Panc1 (cell line): ENCODE measurements around the gene FLYWCH2. TPM values are rescaled to one million over a fixed set of nuclear protein-coding genes. Genes with fewer than 3 reads are reported as not detected.

ENCODE experiments used
- ATAC-seq: fragments of 200-7000 bp; cut with Tn5 transposase; 2 replicates; pipeline ENCODE4 v1.9.1; 2020; ENCODE audit warnings: mild to moderate bottlenecking, moderate library complexity
- BruUV-seq: library from RNA; stranded (reverse); fragments of 400-500 nt; replicated peaks from 2 replicates; lab custom pipeline; 2021; lab: Mats Ljungman, UMichigan
- CTCF ChIA-PET: fragments of 300-600 bp; sonication (Branson Sonifier 250); formaldehyde crosslinking; loops from one replicate; lab custom pipeline; 2022; ENCODE audit warnings: antibody characterized with exemption; lab: Charles Lee
- POLR2A ChIA-PET: fragments of 300-600 bp; sonication (Branson Sonifier 250); formaldehyde crosslinking; loops from one replicate; lab custom pipeline; 2022; ENCODE audit warnings: antibody characterized with exemption; lab: Charles Lee
- DNase-seq: peaks from one replicate; pipeline ENCODE4 v3.0.0-alpha.2; 2010; ENCODE audit warnings: low read depth, low spot score
- H3K27ac ChIP-seq: 2 replicates; pipeline ENCODE4 v1.5.1; 2011; ENCODE audit warnings: mild to moderate bottlenecking, low read length, inconsistent platforms
- H3K27me3 ChIP-seq: fragments of 200-500 bp; sonication (Bioruptor generic); 2 replicates; pipeline ENCODE4 v1.6.0; 2014; ENCODE audit warnings: low read length, inconsistent platforms; ENCODE audit not compliant: control insufficient read depth, insufficient read depth
- H3K36me3 ChIP-seq: fragments of 200-500 bp; sonication (Bioruptor generic); 2 replicates; pipeline ENCODE4 v1.5.1; 2014; ENCODE audit warnings: inconsistent platforms, mild to moderate bottlenecking, low read length, moderate library complexity; ENCODE audit not compliant: control insufficient read depth, insufficient read depth
- H3K4me1 ChIP-seq: 2 replicates; pipeline ENCODE4 v1.5.1; 2011; ENCODE audit warnings: inconsistent platforms, mild to moderate bottlenecking, low read length, moderate library complexity; ENCODE audit not compliant: control insufficient read depth, insufficient read depth
- H3K4me3 ChIP-seq, 2 experiments: 2 replicates each; pipeline ENCODE4 v1.5.1; 2011 to 2012; ENCODE audit warnings: low read depth in 2 of 2, low read length in 2 of 2, mild to moderate bottlenecking in 2 of 2, inconsistent platforms in 1 of 2, moderate library complexity in 1 of 2
- H3K9me3 ChIP-seq: fragments of 200-500 bp; sonication (Bioruptor generic); 2 replicates; pipeline ENCODE4 v1.5.1; 2014; ENCODE audit warnings: low read depth, mild to moderate bottlenecking, inconsistent platforms, low read length, moderate library complexity; ENCODE audit not compliant: control insufficient read depth, insufficient read depth
- CTCF ChIP-seq: fragments of 450-650 bp; IDR thresholded peaks from 2 replicates; pipeline ENCODE4 v1.5.1; 2017; ENCODE audit warnings: mild to moderate bottlenecking
- POLR2AphosphoS5 ChIP-seq: IDR thresholded peaks from 2 replicates; pipeline ENCODE4 v1.6.1; 2012; ENCODE audit warnings: mild to moderate bottlenecking, low read depth, low read length, moderate library complexity
- REST ChIP-seq, 2 experiments: IDR thresholded peaks; 2 replicates each; pipeline ENCODE4 v1.6.1; 2011 to 2012; ENCODE audit warnings: low read depth in 2 of 2, control low read depth in 1 of 2, low read length in 1 of 2, mild to moderate bottlenecking in 1 of 2, moderate library complexity in 1 of 2; ENCODE audit not compliant: insufficient read depth in 1 of 2
- SIN3A ChIP-seq: IDR thresholded peaks from 2 replicates; pipeline ENCODE4 v1.6.1; 2012; ENCODE audit warnings: low read depth, mild to moderate bottlenecking, low read length, moderate library complexity, borderline replicate concordance; ENCODE audit not compliant: insufficient read depth
- TCF7L2 ChIP-seq: IDR thresholded peaks from 2 replicates; pipeline ENCODE4 v1.6.1; 2011; ENCODE audit warnings: mild to moderate bottlenecking, low read depth, low read length, inconsistent platforms
- in situ Hi-C: cut with HindIII; loops from 2 replicates; pipeline ENCODE4 v1.10.0; 2016; ENCODE audit warnings: low sequenced_read_pairs, low pct_unique_long_range_greater_than_20kb
- intact Hi-C: fragments of 100-400 bp; cut with micrococcal nuclease; formaldehyde crosslinking; loops from one replicate; pipeline ENCODE4 v1.10.0; 2022; ENCODE audit not compliant: unreplicated experiment
- total RNA-seq: library from RNA; stranded (reverse); gene quantifications from one replicate; pipeline ENCODE4 v1.2.1, GENCODE V29; 2021; ENCODE audit not compliant: unreplicated experiment

Gene FLYWCH2
- total RNA-seq, 1 experiment from 2014 or later = 77.3 TPM

- ATAC-seq = no peak
- no peaks in the 10 kb centered on the region for H3K9me3 ChIP-seq
- no TSS peak for BruUV-seq
- POLR2A ChIA-PET = no interaction called here
- DNase-seq = no peak
- no peaks in the 10 kb centered on the region for H3K36me3 ChIP-seq
- in situ Hi-C loops (no loop called here), intact Hi-C loops (loop anchor here (5.0 kb wide), 1 partner anchor 63 kb away; no protein-coding TSS in a partner anchor)
- H3K27me3 ChIP-seq = no peaks in the 10 kb centered on the region
- TF ChIP-seq TCF7L2 = no peak
- no peak for TF ChIP-seq POLR2AphosphoS5
- H3K4me3 ChIP-seq = no peak overlapping the region
- H3K27ac ChIP-seq = peak overlapping the region; percentile 79
- H3K4me1 ChIP-seq = peaks cover 48% of the 10 kb centered on the region
- CTCF ChIA-PET = no interaction called here
These were observed 48.0 kb upstream of the FLYWCH2 start for GRCh38 chr16:2834968-2835367.

- DNase-seq (peak; percentile 99), ATAC-seq (peak; percentile 89)
- peaks cover 41% of the 10 kb centered on the region for H3K4me1 ChIP-seq
- ChIA-PET POLR2A (interaction anchor here (0.6 to 0.7 kb wide), 2 partner anchors 58 to 153 kb away, joined by 5 to 7 read pairs; partner anchors contain the start of gene KCTD5), CTCF (no interaction called here)
- intact Hi-C loops = loop anchor here (5.0 kb wide), 1 partner anchor 64 kb away; no protein-coding TSS in a partner anchor
- peak; percentile 93 for TF ChIP-seq POLR2AphosphoS5
- no peak for TF ChIP-seq CTCF
- TF ChIP-seq TCF7L2 = peak; percentile 86; the same call in 1 of the 2 replicates
- 0 out of 4 replicates have a peak, but pooled peaks of 1 of the 2 experiments have one; percentile 51 for TF ChIP-seq REST (IDR thresholded peaks at IDR 0.05; ENCODE audit: insufficient read depth in 1 of 2, low read depth in 2 of 2, low read length in 1 of 2)
- no peak for TF ChIP-seq SIN3A
- H3K27ac ChIP-seq = peak overlapping the region; percentile 79
- H3K27me3 ChIP-seq = no peaks in the 10 kb centered on the region
- BruUV-seq = no TSS peak
- H3K9me3 ChIP-seq = no peaks in the 10 kb centered on the region
- H3K4me3 ChIP-seq = peak overlapping the region; percentile 3 to 33; a peak in 2 of 4 replicates
- in situ Hi-C loops = no loop called here
- no peaks in the 10 kb centered on the region for H3K36me3 ChIP-seq
These were observed 47.1 kb upstream of the FLYWCH2 start for GRCh38 chr16:2835638-2836493.
